ENCODE measurements around the gene GFPT2. TPM values are rescaled to one million over a fixed set of nuclear protein-coding genes. Genes with fewer than 3 reads are reported as not detected.

Gene GFPT2
- total and polyA plus RNA-seq, 2 of the 4 experiments (the other 2 are of a cell fraction): 20.3 to 20.8 TPM

GRCh38 chr5:180329606-180330269, 23.4 kb downstream of the GFPT2 start:
- Histone ChIP-seq H3K9me1 (ENCODE audit: insufficient read depth, low read length) (peaks cover 20% of the 10 kb centered on the region), H3K18ac (ENCODE audit: low read depth, low read length) (no peak overlapping the region), H2BK5ac (ENCODE audit: low read depth, low read length, poor library complexity, severe bottlenecking) (no peak overlapping the region), H3K9ac (ENCODE audit: low read depth, low read length) (no peak overlapping the region), H3K9me3 (ENCODE audit: control insufficient read depth, insufficient read depth, low read length) (no peaks in the 10 kb centered on the region), H3K23ac (ENCODE audit: low read depth, low read length) (no peak overlapping the region), H2AFZ (replicated peaks; ENCODE audit: low read length, poor library complexity) (no peak overlapping the region), H3K4me1 (ENCODE audit: control insufficient read depth, insufficient read depth, low read length) (peaks cover 18% of the 10 kb centered on the region), H2AK5ac (ENCODE audit: low read depth, low read length) (no peak overlapping the region), H3K4ac (ENCODE audit: low read depth, low read length) (peak overlapping the region; percentile 52), H3K27me3 (ENCODE audit: control insufficient read depth, insufficient read depth, low read length) (no peaks in the 10 kb centered on the region), H2AK9ac (replicated peaks; ENCODE audit: low read depth, low read length, poor library complexity) (no peak overlapping the region), H3K36me3 (ENCODE audit: control insufficient read depth, insufficient read depth, low read length) (peaks cover 6% of the 10 kb centered on the region), H4K5ac (ENCODE audit: low read depth, low read length) (no peak overlapping the region), H3K79me1 (ENCODE audit: low read depth in 1 of 2, low read length in 2 of 2) (peaks cover 0 to 8% of the 10 kb centered on the region in 2 experiments; a peak in 1 of 4 replicates), H2BK20ac (ENCODE audit: low read depth, low read length) (no peak overlapping the region), H2BK120ac (ENCODE audit: low read depth, low read length) (no peak overlapping the region), H3K4me3 (ENCODE audit: insufficient read depth, low read depth, low read length) (no peak overlapping the region), H3K56ac (ENCODE audit: extremely low read depth, insufficient read depth, low read length) (no peak overlapping the region), H3K27ac (ENCODE audit: insufficient read depth, low read length) (no peak overlapping the region), H4K8ac (ENCODE audit: low read depth in 2 of 2, low read length in 2 of 2) (no peak overlapping the region), H4K20me1 (ENCODE audit: insufficient read depth, low read length) (peaks cover 21% of the 10 kb centered on the region), H3K14ac (replicated peaks; ENCODE audit: low read depth, low read length) (no peak overlapping the region), H3K4me2 (ENCODE audit: low read depth, low read length) (no peak overlapping the region), H2BK15ac (ENCODE audit: low read depth, low read length) (no peak overlapping the region), H4K91ac (ENCODE audit: insufficient read depth, low read depth, low read length) (no peak overlapping the region)
- in situ Hi-C loops (cut with MboI; ENCODE audit: low sequenced_read_pairs) (no loop called here), dilution Hi-C loops (cut with HindIII; ENCODE audit: low sequenced_read_pairs, unreplicated experiment) (no loop called here), intact Hi-C loops (cut with micrococcal nuclease) (loop anchor here (2.0 kb wide), 1 partner anchor 37 kb away; the partner anchor contains the start of gene MAPK9)
- 100% methylated on average over 1 of the region's 8 CpGs; no CpG with 5 or more reads in 1 of the 2 experiments for WGBS, 2 experiments (ENCODE audit: extremely low coverage in 2 of 2, insufficient read length in 1 of 2)
- BruUV-seq (replicated peaks): no TSS peak
- POLR2A ChIA-PET (ENCODE audit: unreplicated experiment): no interaction called here
- TF ChIP-seq MAFK (IDR thresholded peaks at IDR 0.05; ENCODE audit: low read depth, low read length): no peak
- no peak for TF ChIP-seq MXI1 (IDR thresholded peaks at IDR 0.05; ENCODE audit: borderline replicate concordance, low read depth, low read length)
- TF ChIP-seq RCOR1 (IDR thresholded peaks at IDR 0.05; ENCODE audit: insufficient replicate concordance, low read length): no peak
- CTCF ChIA-PET: interaction anchor here (1.0 to 2.4 kb wide), 3 partner anchors 11 to 36 kb away, joined by 9 to 12 read pairs (median 12); no protein-coding TSS in a partner anchor
- ATAC-seq (ENCODE audit: low read depth): no peak
- DNase-seq: no peak

Measured in IMR-90 (cell line).